Subcutaneous adipose tissue (tissue), 4 donors: ENCODE measurements around the gene ANKLE2. TPM values are rescaled to one million over a fixed set of nuclear protein-coding genes. Genes with fewer than 3 reads are reported as not detected.

Experiments used
- total RNA-seq, 4 donors: library from RNA; depleted of rRNA; stranded (reverse); fragments of >200 nt; gene quantifications; one replicate each; pipeline ENCODE4 v1.1.0, GENCODE V29; 2016
- TF ChIP-seq, protein P1 (sequence below): fragments of 450-650 bp; IDR thresholded peaks from one replicate; pipeline ENCODE4 v1.5.1; 2016; ENCODE audit warnings: low read depth, mild to moderate bottlenecking, control low read depth, antibody characterized with exemption, moderate library complexity

The ANKLE2 gene
- total RNA-seq, 4 donors from 2014 or later: 66.0 to 77.2 (median 75.4) TPM

DNA sequence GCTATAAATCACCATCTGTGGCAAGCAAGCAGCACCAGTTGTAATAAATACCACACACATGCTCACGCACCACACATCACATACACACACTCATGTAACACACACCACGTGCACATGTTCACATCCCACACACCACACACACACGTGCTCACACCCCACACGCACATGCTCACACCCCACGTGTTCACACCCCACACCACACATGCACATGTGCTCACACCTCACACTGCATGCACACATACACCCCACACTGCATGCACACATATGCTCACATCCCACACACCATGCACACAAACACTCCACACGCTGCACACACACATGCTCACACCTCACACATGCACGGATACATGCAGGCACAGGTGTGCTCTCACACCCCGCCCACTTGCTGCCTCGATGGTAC is 22.9 kb upstream of the ANKLE2 start:
- TF ChIP-seq, protein P1, sequence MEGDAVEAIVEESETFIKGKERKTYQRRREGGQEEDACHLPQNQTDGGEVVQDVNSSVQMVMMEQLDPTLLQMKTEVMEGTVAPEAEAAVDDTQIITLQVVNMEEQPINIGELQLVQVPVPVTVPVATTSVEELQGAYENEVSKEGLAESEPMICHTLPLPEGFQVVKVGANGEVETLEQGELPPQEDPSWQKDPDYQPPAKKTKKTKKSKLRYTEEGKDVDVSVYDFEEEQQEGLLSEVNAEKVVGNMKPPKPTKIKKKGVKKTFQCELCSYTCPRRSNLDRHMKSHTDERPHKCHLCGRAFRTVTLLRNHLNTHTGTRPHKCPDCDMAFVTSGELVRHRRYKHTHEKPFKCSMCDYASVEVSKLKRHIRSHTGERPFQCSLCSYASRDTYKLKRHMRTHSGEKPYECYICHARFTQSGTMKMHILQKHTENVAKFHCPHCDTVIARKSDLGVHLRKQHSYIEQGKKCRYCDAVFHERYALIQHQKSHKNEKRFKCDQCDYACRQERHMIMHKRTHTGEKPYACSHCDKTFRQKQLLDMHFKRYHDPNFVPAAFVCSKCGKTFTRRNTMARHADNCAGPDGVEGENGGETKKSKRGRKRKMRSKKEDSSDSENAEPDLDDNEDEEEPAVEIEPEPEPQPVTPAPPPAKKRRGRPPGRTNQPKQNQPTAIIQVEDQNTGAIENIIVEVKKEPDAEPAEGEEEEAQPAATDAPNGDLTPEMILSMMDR: no peak

DNA sequence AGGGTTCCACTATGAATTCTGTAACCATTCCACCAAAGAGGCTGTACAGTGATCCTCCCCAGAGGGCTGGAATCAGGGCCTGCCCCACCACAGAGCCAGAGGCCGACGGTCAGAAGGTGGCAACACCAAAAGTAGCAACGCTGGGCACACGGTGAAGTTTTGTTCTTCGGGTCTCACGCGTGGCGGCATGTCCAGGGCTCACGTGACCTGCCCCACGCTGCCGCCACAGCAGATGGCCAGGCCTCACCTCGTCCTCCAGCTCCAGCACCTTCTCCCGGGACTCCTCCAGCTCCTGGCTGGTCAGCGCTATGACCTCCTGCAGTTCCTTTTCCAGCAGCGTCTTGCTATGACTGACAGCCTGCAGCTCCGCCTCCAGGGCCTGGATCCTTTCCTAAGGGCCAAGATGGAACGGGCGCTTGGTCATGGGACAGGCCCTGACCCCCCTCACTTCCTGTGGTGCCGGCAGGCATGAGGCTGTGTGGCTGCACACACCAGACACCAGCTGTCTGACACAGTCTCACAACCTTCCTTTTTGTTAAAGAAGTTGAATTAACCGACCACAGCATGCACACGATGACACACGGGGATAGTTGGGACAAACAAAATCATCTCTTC is 22.4 kb upstream of the ANKLE2 start:
- TF ChIP-seq, protein P1: no peak

DNA sequence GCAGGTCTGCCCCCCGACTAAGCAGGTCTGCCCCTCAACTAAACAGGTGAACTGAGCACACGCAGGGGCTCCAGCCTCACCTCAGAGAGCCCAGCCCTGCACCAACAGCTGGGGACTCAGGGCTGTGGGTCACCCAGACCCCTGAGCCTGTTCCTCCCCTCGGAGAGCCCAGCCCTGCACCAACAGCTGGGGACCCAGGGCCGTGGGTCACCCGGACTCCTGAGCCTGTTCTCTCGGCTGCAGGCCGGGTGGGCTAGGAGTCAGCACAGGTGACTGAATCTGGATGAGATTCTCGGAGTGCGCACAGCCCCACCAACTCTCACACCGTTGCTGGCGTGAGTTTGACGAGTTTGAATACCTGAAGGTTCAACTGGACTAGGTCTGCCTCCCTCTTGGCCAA is 20.3 kb upstream of the ANKLE2 start:
- TF ChIP-seq, protein P1: no peak

DNA sequence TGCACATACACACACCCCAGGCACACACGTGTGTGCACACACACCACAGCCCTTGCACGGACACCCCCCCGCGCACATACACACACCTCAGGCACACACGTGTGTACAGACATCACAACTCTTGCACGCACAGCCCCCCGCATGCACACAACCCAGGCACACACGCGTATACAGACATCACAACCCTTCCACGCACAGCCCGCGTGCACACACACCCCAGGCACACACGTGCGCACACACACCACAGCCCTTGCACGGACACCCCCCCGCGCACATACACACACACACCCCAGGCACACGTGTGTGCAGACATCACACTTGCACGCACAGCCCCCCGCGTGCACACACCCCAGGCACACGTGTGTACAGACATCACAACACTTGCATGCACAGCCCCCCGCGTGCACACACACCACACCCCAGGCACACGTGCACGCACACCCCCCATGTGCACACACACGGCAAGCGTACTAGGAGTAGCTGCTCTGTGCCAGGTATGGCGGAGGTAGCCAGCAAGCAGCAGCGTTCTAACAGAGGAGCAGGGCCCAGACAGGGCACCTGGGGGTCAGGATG is 18.2 kb upstream of the ANKLE2 start:
- TF ChIP-seq, protein P1: no peak

DNA sequence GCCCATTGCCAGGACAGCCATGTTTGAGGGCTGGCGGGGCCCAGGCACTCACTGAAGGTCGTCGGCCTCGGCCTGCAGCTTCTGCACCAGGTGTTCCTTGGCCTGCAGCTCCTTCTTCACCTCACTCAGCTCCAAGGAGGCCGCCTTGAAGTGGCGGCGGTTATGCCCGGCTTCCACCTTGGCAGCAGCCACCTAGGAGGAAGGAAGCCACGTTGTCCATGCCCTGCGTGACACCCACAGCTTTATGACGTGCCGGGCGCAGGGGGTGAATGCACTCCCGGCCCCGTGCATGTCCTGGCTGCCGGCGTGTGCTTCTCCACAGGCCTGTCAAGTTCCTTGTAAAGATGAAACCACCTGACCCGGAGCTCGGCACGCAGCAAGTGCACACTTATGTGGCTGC is 16.0 kb upstream of the ANKLE2 start:
- TF ChIP-seq, protein P1: no peak

DNA sequence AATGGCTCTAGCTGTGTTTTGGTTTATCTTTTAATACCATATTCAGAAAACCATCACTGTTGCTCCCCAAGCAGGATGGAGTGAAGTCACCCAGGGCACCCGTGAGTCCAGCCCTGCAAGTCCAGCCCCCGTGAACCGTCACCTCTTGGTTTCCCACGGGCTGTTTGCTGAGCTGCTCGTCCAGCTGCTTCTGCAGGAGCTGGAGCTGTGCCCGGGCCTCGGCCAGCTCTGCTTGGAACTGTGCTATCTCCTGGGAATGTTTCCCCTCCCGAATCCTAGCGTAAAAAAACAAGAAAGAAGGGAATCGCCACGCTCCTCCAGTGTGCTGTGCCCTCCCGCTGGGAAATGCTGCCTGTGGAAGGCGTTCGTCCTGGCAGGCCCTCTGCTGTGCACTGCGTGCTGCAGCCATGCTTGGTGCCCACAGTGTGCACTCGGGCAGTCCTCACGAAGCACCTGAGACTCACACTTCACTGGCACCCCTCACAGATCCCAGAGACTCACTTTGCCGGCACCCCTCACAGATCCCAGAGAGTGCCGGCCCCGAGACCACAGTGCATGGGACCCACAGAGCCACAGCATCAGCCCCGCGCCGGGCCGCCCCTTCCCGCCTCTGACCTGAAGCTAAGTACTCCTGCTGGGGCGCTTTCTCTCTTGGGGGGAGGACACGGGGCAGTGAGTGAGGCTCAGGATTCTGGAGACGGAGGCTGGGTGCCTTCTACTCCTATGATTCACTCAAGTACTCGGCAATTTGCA is 15.4 kb upstream of the ANKLE2 start:
- TF ChIP-seq, protein P1: no peak

DNA sequence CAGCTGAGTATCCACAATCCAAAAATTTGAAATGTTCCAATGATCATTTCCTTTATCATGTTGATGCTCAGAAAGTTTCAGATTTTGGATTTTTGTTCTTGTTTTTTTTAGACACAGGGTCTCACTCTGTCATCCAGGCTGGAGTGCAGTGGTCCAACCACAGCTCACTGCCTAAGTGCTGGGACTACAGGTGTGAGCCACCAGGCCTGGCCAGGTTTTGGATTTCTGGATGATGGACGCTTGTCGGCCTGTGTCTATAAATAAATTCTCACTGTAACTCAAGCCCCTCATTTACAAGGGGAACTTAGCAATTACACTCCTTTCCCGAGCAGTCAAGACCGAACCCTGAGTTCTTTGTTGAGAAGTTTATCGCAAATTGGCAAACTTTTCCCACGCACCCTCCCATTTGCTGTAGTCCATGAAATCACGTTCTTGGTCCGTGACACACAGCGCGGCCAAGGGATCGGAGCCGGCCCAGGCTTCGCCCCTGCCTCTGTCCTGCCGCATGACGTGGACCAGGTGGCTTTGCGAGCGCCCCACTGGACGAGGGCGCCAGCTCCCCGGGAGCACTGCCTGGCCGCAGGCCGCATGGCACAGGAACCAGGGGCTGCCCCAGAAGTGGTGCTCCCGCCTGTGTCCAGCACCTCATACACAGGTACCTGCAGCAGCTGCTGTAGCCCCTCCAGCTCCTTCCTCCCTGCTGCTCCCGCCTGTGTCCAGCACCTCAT is 14.0 kb upstream of the ANKLE2 start:
- TF ChIP-seq, protein P1: no peak
